IMR-90 (cell line): ENCODE data around the gene MYO5A. TPM values are rescaled to one million over a fixed set of nuclear protein-coding genes. Genes with fewer than 3 reads are reported as not detected.

Experiments
- ATAC-seq: fragments of 200-7000 bp; cut with Tn5 transposase; 2 replicates; pipeline ENCODE4 v1.9.1; 2020; ENCODE audit warnings: low read depth, mild to moderate bottlenecking, moderate library complexity
- BruUV-seq: library from RNA; stranded (reverse); fragments of 400-500 nt; replicated peaks from 2 replicates; lab custom pipeline; 2021; lab: Mats Ljungman, UMichigan
- CTCF ChIA-PET: fragments of 300-600 bp; formaldehyde crosslinking; extraction: SDS; loops from one replicate; lab custom pipeline; 2021; ENCODE audit warnings: antibody characterized with exemption; lab: Yijun Ruan, JAX
- POLR2A ChIA-PET: fragments of 300-600 bp; sonication (Branson Sonifier 250); formaldehyde crosslinking; loops from one replicate; lab custom pipeline; 2022; ENCODE audit warnings: antibody characterized with exemption; ENCODE audit not compliant: unreplicated experiment; lab: Charles Lee
- DNase-seq: peaks from one replicate; pipeline ENCODE4 v3.0.0; 2013
- H2AFZ ChIP-seq: replicated peaks from 2 replicates; pipeline ENCODE3; 2013; ENCODE audit warnings: low read length, mild to moderate bottlenecking; ENCODE audit not compliant: poor library complexity
- H2AK5ac ChIP-seq: 2 replicates; pipeline ENCODE4 v1.6.1; 2013; ENCODE audit warnings: low read depth, low read length, inconsistent platforms
- H2AK9ac ChIP-seq: replicated peaks from 2 replicates; pipeline ENCODE3; 2013; ENCODE audit warnings: mild to moderate bottlenecking, low read depth, low read length, moderate library complexity; ENCODE audit not compliant: poor library complexity
- H2BK120ac ChIP-seq: 2 replicates; pipeline ENCODE4 v1.6.1; 2013; ENCODE audit warnings: low read depth, low read length, inconsistent platforms
- H2BK15ac ChIP-seq: 3 replicates; pipeline ENCODE4 v1.6.1; 2013; ENCODE audit warnings: low read depth, low read length, inconsistent platforms
- H2BK20ac ChIP-seq: 2 replicates; pipeline ENCODE4 v1.6.1; 2013; ENCODE audit warnings: low read depth, mild to moderate bottlenecking, inconsistent platforms, low read length, moderate library complexity
- H2BK5ac ChIP-seq: 2 replicates; pipeline ENCODE4 v1.6.1; 2013; ENCODE audit warnings: mild to moderate bottlenecking, low read depth, low read length, inconsistent platforms; ENCODE audit not compliant: poor library complexity, severe bottlenecking
- H3K14ac ChIP-seq: replicated peaks from 2 replicates; pipeline ENCODE4 v1.6.1; 2013; ENCODE audit warnings: low read depth, low read length, inconsistent platforms
- H3K18ac ChIP-seq: 2 replicates; pipeline ENCODE4 v1.6.1; 2013; ENCODE audit warnings: low read depth, low read length, control low read depth
- H3K23ac ChIP-seq: 2 replicates; pipeline ENCODE4 v1.6.1; 2013; ENCODE audit warnings: low read depth, low read length, inconsistent platforms
- H3K27ac ChIP-seq: 2 replicates; pipeline ENCODE4 v1.5.1; 2013; ENCODE audit warnings: mild to moderate bottlenecking, control low read depth, low read length; ENCODE audit not compliant: insufficient read depth
- H3K27me3 ChIP-seq: 2 replicates; pipeline ENCODE4 v1.6.1; 2013; ENCODE audit warnings: low read length; ENCODE audit not compliant: control insufficient read depth, insufficient read depth
- H3K36me3 ChIP-seq: 2 replicates; pipeline ENCODE4 v1.6.1; 2013; ENCODE audit warnings: low read length, mixed read lengths; ENCODE audit not compliant: control insufficient read depth, insufficient read depth
- H3K4ac ChIP-seq: 2 replicates; pipeline ENCODE4 v1.6.1; 2013; ENCODE audit warnings: low read depth, low read length, inconsistent platforms
- H3K4me1 ChIP-seq: 2 replicates; pipeline ENCODE4 v1.6.1; 2013; ENCODE audit warnings: low read length, mixed read lengths; ENCODE audit not compliant: control insufficient read depth, insufficient read depth
- H3K4me2 ChIP-seq: 2 replicates; pipeline ENCODE4 v1.6.1; 2013; ENCODE audit warnings: low read depth, mild to moderate bottlenecking, control low read depth, low read length, moderate library complexity
- H3K4me3 ChIP-seq: 2 replicates; pipeline ENCODE4 v1.5.1; 2013; ENCODE audit warnings: low read depth, mild to moderate bottlenecking, control low read depth, low read length, moderate library complexity; ENCODE audit not compliant: insufficient read depth
- H3K56ac ChIP-seq: 2 replicates; pipeline ENCODE4 v1.6.1; 2013; ENCODE audit warnings: low read length, inconsistent platforms; ENCODE audit not compliant: insufficient read depth; ENCODE audit errors: extremely low read depth
- H3K79me1 ChIP-seq, 2 experiments: 2 replicates each; pipeline ENCODE4 v1.6.1; 2013; ENCODE audit warnings: low read length in 2 of 2, inconsistent platforms in 1 of 2, low read depth in 1 of 2
- H3K9ac ChIP-seq: 2 replicates; pipeline ENCODE4 v1.6.1; 2013; ENCODE audit warnings: low read depth, low read length, control low read depth
- H3K9me1 ChIP-seq: 2 replicates; pipeline ENCODE4 v1.6.1; 2013; ENCODE audit warnings: low read length, inconsistent platforms; ENCODE audit not compliant: insufficient read depth
- H3K9me3 ChIP-seq: 2 replicates; pipeline ENCODE4 v1.6.1; 2013; ENCODE audit warnings: low read length; ENCODE audit not compliant: control insufficient read depth, insufficient read depth
- H4K20me1 ChIP-seq: 2 replicates; pipeline ENCODE4 v1.6.1; 2013; ENCODE audit warnings: low read length, inconsistent platforms; ENCODE audit not compliant: insufficient read depth
- H4K5ac ChIP-seq: 2 replicates; pipeline ENCODE4 v1.6.1; 2013; ENCODE audit warnings: mild to moderate bottlenecking, low read depth, low read length, control low read depth
- H4K8ac ChIP-seq, 2 experiments: 2 replicates each; pipeline ENCODE4 v1.6.1; 2013; ENCODE audit warnings: low read depth in 2 of 2, low read length in 2 of 2, control low read depth in 1 of 2, inconsistent platforms in 1 of 2
- H4K91ac ChIP-seq: 2 replicates; pipeline ENCODE4 v1.6.1; 2013; ENCODE audit warnings: low read depth, low read length, inconsistent platforms; ENCODE audit not compliant: insufficient read depth
- BHLHE40 ChIP-seq: fragments of 150-350 bp; IDR thresholded peaks from 2 replicates; pipeline ENCODE4 v1.6.1; 2016; ENCODE audit warnings: mild to moderate bottlenecking, low read depth, low read length
- CEBPB ChIP-seq: IDR thresholded peaks from 2 replicates; pipeline ENCODE4 v1.6.1; 2012; ENCODE audit warnings: low read depth, low read length, improper control_type of control experiment
- CHD1 ChIP-seq: IDR thresholded peaks from 2 replicates; pipeline ENCODE4 v1.6.1; 2012; ENCODE audit warnings: low read depth, low read length, improper control_type of control experiment
- CTCF ChIP-seq: conservative IDR thresholded peaks from 2 replicates; pipeline ENCODE4 v1.5.1; 2012; ENCODE audit warnings: mild to moderate bottlenecking, low read depth, low read length, improper control_type of control experiment
- MAFK ChIP-seq: IDR thresholded peaks from 2 replicates; pipeline ENCODE4 v1.6.1; 2012; ENCODE audit warnings: low read depth, low read length, improper control_type of control experiment
- MAZ ChIP-seq: IDR thresholded peaks from 2 replicates; pipeline ENCODE4 v1.6.1; 2012; ENCODE audit warnings: low read depth, mild to moderate bottlenecking, low read length, improper control_type of control experiment, moderate library complexity, borderline replicate concordance
- NFE2L2 ChIP-seq: fragments of 150-350 bp; IDR thresholded peaks from 2 replicates; pipeline ENCODE4 v1.6.1; 2016; ENCODE audit warnings: low read depth, mild to moderate bottlenecking, low read length
- POLR2A ChIP-seq: IDR thresholded peaks from 2 replicates; pipeline ENCODE4 v1.6.1; 2012; ENCODE audit warnings: mild to moderate bottlenecking, low read depth, low read length
- RAD21 ChIP-seq: IDR thresholded peaks from 2 replicates; pipeline ENCODE4 v1.6.1; 2012; ENCODE audit warnings: low read length, improper control_type of control experiment
- RCOR1 ChIP-seq: IDR thresholded peaks from 2 replicates; pipeline ENCODE4 v1.6.1; 2012; ENCODE audit warnings: mild to moderate bottlenecking, low read length, improper control_type of control experiment; ENCODE audit not compliant: insufficient replicate concordance
- RFX5 ChIP-seq: IDR thresholded peaks from 2 replicates; pipeline ENCODE4 v1.8.0; 2012; ENCODE audit warnings: low read depth, mild to moderate bottlenecking, low read length, moderate library complexity
- USF2 ChIP-seq: fragments of 150-350 bp; IDR thresholded peaks from 2 replicates; pipeline ENCODE4 v1.6.1; 2017; ENCODE audit warnings: mild to moderate bottlenecking, antibody characterized with exemption, low read length, low read depth
- WGBS, 2 experiments: methylation state at CpG; one replicate each; pipeline versions ENCODE4 v1.1.5 to v1.1.7; 2013; ENCODE audit warnings: missing lambda C conversion rate in 2 of 2; ENCODE audit not compliant: insufficient read length in 1 of 2; ENCODE audit errors: extremely low coverage in 2 of 2; 5-methylcytosine and 5-hydroxymethylcytosine counted together
- dilution Hi-C: fragments of 300-500 bp; cut with HindIII; formaldehyde crosslinking; loops from one replicate; pipeline ENCODE4 v1.14.3; 2018; ENCODE audit warnings: low sequenced_read_pairs; ENCODE audit not compliant: unreplicated experiment
- in situ Hi-C: fragments of 300-500 bp; cut with MboI; formaldehyde crosslinking; loops from 3 replicates; pipeline ENCODE4 v1.14.3; 2019; ENCODE audit warnings: low sequenced_read_pairs, inconsistent platforms, mixed read lengths
- intact Hi-C: fragments of 100-400 bp; cut with micrococcal nuclease; formaldehyde crosslinking; loops from 2 replicates; pipeline ENCODE4 v1.10.0; 2022
- polyA plus RNA-seq, 3 experiments: library from polyadenylated mRNA; depleted of rRNA; stranded (reverse); fragments of >200 nt; gene quantifications; 2 replicates each; pipeline ENCODE4 v1.2.3, GENCODE V29; 2012; ENCODE audit warnings: low replicate concordance in 1 of 3
- total RNA-seq: library from RNA; depleted of rRNA; stranded (reverse); fragments of >200 nt; gene quantifications from 2 replicates; pipeline ENCODE4 v1.2.3, GENCODE V29; 2012

The MYO5A gene
- total and polyA plus RNA-seq, 2 of the 4 experiments (the other 2 are of a cell fraction) = 19.4 to 69.2 TPM

GRCh38 chr15:52301265-52301847, 227.3 kb downstream of the MYO5A start:
- Histone ChIP-seq H3K56ac (no peak overlapping the region), H3K36me3 (no peaks in the 10 kb centered on the region), H4K91ac (no peak overlapping the region), H2BK5ac (no peak overlapping the region), H3K4ac (no peak overlapping the region), H4K20me1 (no peaks in the 10 kb centered on the region), H4K5ac (no peak overlapping the region), H2AK5ac (no peak overlapping the region), H3K4me3 (no peak overlapping the region), H2BK15ac (no peak overlapping the region), H3K27me3 (no peaks in the 10 kb centered on the region), H3K9ac (no peak overlapping the region), H3K23ac (no peak overlapping the region), H2AFZ (no peak overlapping the region), H3K14ac (no peak overlapping the region), H3K18ac (no peak overlapping the region), H3K9me1 (no peaks in the 10 kb centered on the region), H4K8ac (no peak overlapping the region), H3K4me1 (no peaks in the 10 kb centered on the region; the same call in 1 of the 2 replicates), H2AK9ac (no peak overlapping the region), H3K27ac (no peak overlapping the region), H2BK20ac (no peak overlapping the region), H3K4me2 (no peak overlapping the region), H2BK120ac (no peak overlapping the region), H3K79me1 (no peaks in the 10 kb centered on the region), H3K9me3 (no peaks in the 10 kb centered on the region)
- no CpG with 5 or more reads among the region's 2 CpGs for WGBS, 2 experiments
- ATAC-seq = no peak
- intact Hi-C loops = no loop called here
- in situ Hi-C loops = no loop called here
- POLR2A ChIA-PET = no interaction called here
- no peak for DNase-seq
- TF ChIP-seq RCOR1 (no peak), MAZ (no peak), RFX5 (no peak), CHD1 (no peak), CEBPB (no peak), BHLHE40 (no peak), CTCF (no peak), POLR2A (no peak), USF2 (no peak), NFE2L2 (no peak), MAFK (no peak), RAD21 (no peak)
- CTCF ChIA-PET = no interaction called here
- no TSS peak for BruUV-seq
- dilution Hi-C loops = no loop called here
